HEK293 (cell line): ENCODE measurements around the gene PDE9A.

ENCODE experiments used
- CTCF ChIA-PET: fragments of 350-600 bp; formaldehyde crosslinking; extraction: SDS; loops from one replicate; lab custom pipeline; 2021; ENCODE audit warnings: antibody characterized with exemption; lab: Yijun Ruan, JAX
- POLR2A ChIA-PET: fragments of 300-600 bp; formaldehyde crosslinking; extraction: SDS; loops from one replicate; lab custom pipeline; 2020; ENCODE audit warnings: antibody characterized with exemption, inconsistent platforms; lab: Yijun Ruan, JAX
- H3K27ac ChIP-seq: fragments of 200-500 bp; sonication (Bioruptor generic); 2 replicates; pipeline ENCODE4 v1.5.1; 2014; ENCODE audit warnings: low read depth, low read length, control low read depth, inconsistent platforms; ENCODE audit errors: extremely low read depth
- H3K36me3 ChIP-seq, 2 experiments: fragments of 200-500 bp in 1 of 2; sonication (Bioruptor generic) in 1 of 2; 1 replicate in 1 of 2; 2 replicates in 1 of 2; pipeline ENCODE4 v1.5.1; 2014 to 2017; ENCODE audit warnings: inconsistent platforms in 2 of 2, low read length in 2 of 2; ENCODE audit not compliant: control insufficient read depth in 2 of 2, insufficient read depth in 1 of 2
- H3K4me1 ChIP-seq: fragments of 200-500 bp; sonication (Bioruptor generic); 2 replicates; pipeline ENCODE4 v1.5.1; 2014; ENCODE audit warnings: mild to moderate bottlenecking, low read length, inconsistent platforms; ENCODE audit not compliant: control insufficient read depth, insufficient read depth
- H3K4me3 ChIP-seq: 2 replicates; pipeline ENCODE4 v1.5.1; 2011; ENCODE audit warnings: low read depth, mild to moderate bottlenecking, control low read depth, low read length, moderate library complexity
- H3K9me3 ChIP-seq: fragments of 200-500 bp; sonication (Bioruptor generic); 2 replicates; pipeline ENCODE4 v1.5.1; 2014; ENCODE audit warnings: low read depth, low read length, inconsistent platforms; ENCODE audit not compliant: control insufficient read depth, insufficient read depth
- EGR2 ChIP-seq: fragments of 450-650 bp; formaldehyde crosslinking; IDR thresholded peaks from 2 replicates; pipeline ENCODE4 v1.5.1; 2016; ENCODE audit warnings: low read depth, missing biosample characterization, missing genetic modification characterization
- GLIS1 ChIP-seq: fragments of 450-650 bp; formaldehyde crosslinking; IDR thresholded peaks from 2 replicates; pipeline ENCODE4 v1.5.1; 2016; ENCODE audit warnings: missing biosample characterization, missing genetic modification characterization
- PRDM1 ChIP-seq: fragments of 450-650 bp; formaldehyde crosslinking; IDR thresholded peaks from 2 replicates; pipeline ENCODE4; 2016; ENCODE audit warnings: missing biosample characterization, missing genetic modification characterization
- PRDM10 ChIP-seq: fragments of 450-650 bp; formaldehyde crosslinking; IDR thresholded peaks from 2 replicates; pipeline ENCODE4 v1.5.1; 2016; ENCODE audit warnings: missing biosample characterization, missing genetic modification characterization
- REST ChIP-seq: fragments of 450-650 bp; formaldehyde crosslinking; IDR thresholded peaks from 2 replicates; pipeline ENCODE4 v1.5.1; 2016; ENCODE audit warnings: missing biosample characterization, missing genetic modification characterization
- YY2 ChIP-seq: fragments of 450-650 bp; formaldehyde crosslinking; IDR thresholded peaks from 2 replicates; pipeline ENCODE4 v1.5.1; 2016; ENCODE audit warnings: missing biosample characterization, missing genetic modification characterization
- ZFHX2 ChIP-seq: fragments of 450-650 bp; formaldehyde crosslinking; conservative IDR thresholded peaks from 2 replicates; pipeline ENCODE4 v1.5.1; 2016; ENCODE audit warnings: missing biosample characterization, missing genetic modification characterization
- ZFP41 ChIP-seq: fragments of 450-650 bp; formaldehyde crosslinking; IDR thresholded peaks from 2 replicates; pipeline ENCODE4 v1.5.1; 2016; ENCODE audit warnings: missing biosample characterization, missing genetic modification characterization, borderline replicate concordance
- ZNF132 ChIP-seq: fragments of 450-650 bp; formaldehyde crosslinking; IDR thresholded peaks from 2 replicates; pipeline ENCODE4 v1.5.1; 2017; ENCODE audit warnings: missing biosample characterization, missing genetic modification characterization, borderline replicate concordance
- ZNF175 ChIP-seq: fragments of 450-650 bp; formaldehyde crosslinking; IDR thresholded peaks from 2 replicates; pipeline ENCODE4 v1.5.1; 2016; ENCODE audit warnings: missing biosample characterization, missing genetic modification characterization
- ZNF350 ChIP-seq: fragments of 450-650 bp; formaldehyde crosslinking; IDR thresholded peaks from 2 replicates; pipeline ENCODE4 v1.5.0; 2017; ENCODE audit warnings: missing biosample characterization, mild to moderate bottlenecking, missing genetic modification characterization
- ZNF37A ChIP-seq: fragments of 450-650 bp; IDR thresholded peaks from 2 replicates; pipeline ENCODE4 v1.5.1; 2018; ENCODE audit warnings: missing biosample characterization, missing genetic modification characterization
- ZNF398 ChIP-seq: fragments of 450-650 bp; formaldehyde crosslinking; IDR thresholded peaks from 2 replicates; pipeline ENCODE4 v1.5.1; 2017; ENCODE audit warnings: missing biosample characterization, missing genetic modification characterization
- ZNF488 ChIP-seq: fragments of 450-650 bp; formaldehyde crosslinking; IDR thresholded peaks from 2 replicates; pipeline ENCODE4 v1.5.1; 2016; ENCODE audit warnings: missing biosample characterization, missing genetic modification characterization
- ZNF555 ChIP-seq: fragments of 450-650 bp; formaldehyde crosslinking; conservative IDR thresholded peaks from 2 replicates; pipeline ENCODE4 v1.5.1; 2017; ENCODE audit warnings: missing biosample characterization, mild to moderate bottlenecking, missing genetic modification characterization, inconsistent platforms
- ZNF558 ChIP-seq: fragments of 450-650 bp; formaldehyde crosslinking; IDR thresholded peaks from 2 replicates; pipeline ENCODE4 v1.5.1; 2016; ENCODE audit warnings: missing biosample characterization, missing genetic modification characterization
- ZNF623 ChIP-seq: fragments of 450-650 bp; formaldehyde crosslinking; IDR thresholded peaks from 2 replicates; pipeline ENCODE4 v1.5.1; 2016; ENCODE audit warnings: missing biosample characterization, missing genetic modification characterization
- ZSCAN5A ChIP-seq: fragments of 450-650 bp; formaldehyde crosslinking; IDR thresholded peaks from 2 replicates; pipeline ENCODE4 v1.5.1; 2016; ENCODE audit warnings: missing biosample characterization, missing genetic modification characterization

The PDE9A gene

GRCh38 chr21:42639646-42640152 lies 13.7 kb upstream of the PDE9A start:
- H3K4me1 ChIP-seq, result no peaks in the 10 kb centered on the region
- CTCF ChIA-PET, result interaction anchor here (1.3 to 1.4 kb wide), 2 partner anchors 8 to 46 kb away, joined by 3 to 7 read pairs; no protein-coding TSS in a partner anchor
- no peak overlapping the region for H3K27ac ChIP-seq
- H3K36me3 ChIP-seq, result no peaks in the 10 kb centered on the region
- POLR2A ChIA-PET, result interaction anchor here (1.1 kb wide), 1 partner anchor 15 kb away, joined by 4 read pairs; no protein-coding TSS in a partner anchor
- TF ChIP-seq EGR2 (peak; percentile 73), ZNF488 (no peak), ZFHX2 (tag by site-specific recombination) (peak; percentile 73)
- H3K9me3 ChIP-seq, result no peaks in the 10 kb centered on the region
- no peak overlapping the region for H3K4me3 ChIP-seq

GRCh38 chr21:42640486-42640885 lies 12.9 kb upstream of the PDE9A start:
- Histone ChIP-seq H3K4me3 (no peak overlapping the region), H3K36me3 (no peaks in the 10 kb centered on the region), H3K4me1 (no peaks in the 10 kb centered on the region), H3K27ac (no peak overlapping the region), H3K9me3 (no peaks in the 10 kb centered on the region)
- CTCF ChIA-PET, result interaction anchor here (1.1 to 1.4 kb wide), 3 partner anchors 9 to 178 kb away, joined by 3 to 7 read pairs (median 3); no protein-coding TSS in a partner anchor
- POLR2A ChIA-PET, result interaction anchor here (1.1 to 1.2 kb wide), 2 partner anchors 9 to 14 kb away, joined by 4 to 5 read pairs; no protein-coding TSS in a partner anchor
- TF ChIP-seq ZNF37A (tag by site-specific recombination), result no peak
- TF ChIP-seq GLIS1, result no peak
- no peak for TF ChIP-seq ZNF555
- 0 out of 2 replicates have a peak, but pooled peaks have one; percentile 28 for TF ChIP-seq ZNF398 (tag by site-specific recombination)
- no peak for TF ChIP-seq YY2
- 0 out of 2 replicates have a peak, but pooled peaks have one; percentile 18 for TF ChIP-seq PRDM10
- TF ChIP-seq ZNF132 (tag by site-specific recombination), result no peak
- no peak for TF ChIP-seq PRDM1 (tag by site-specific recombination)

GRCh38 chr21:42641311-42642218 lies 11.9 kb upstream of the PDE9A start:
- Histone ChIP-seq H3K4me3 (no peak overlapping the region), H3K9me3 (no peaks in the 10 kb centered on the region), H3K4me1 (no peaks in the 10 kb centered on the region), H3K36me3 (no peaks in the 10 kb centered on the region), H3K27ac (no peak overlapping the region)
- ChIA-PET POLR2A (interaction anchor here (0.6 to 1.2 kb wide), 3 partner anchors 8 to 13 kb away, joined by 3 to 5 read pairs (median 3); partner anchors contain the start of gene PDE9A), CTCF (interaction anchor here (0.6 to 1.3 kb wide), 3 partner anchors 10 to 467 kb away, joined by 3 to 4 read pairs (median 3); no protein-coding TSS in a partner anchor)
- no peak for TF ChIP-seq ZNF558 (tag by site-specific recombination)
- no peak for TF ChIP-seq ZFP41
- TF ChIP-seq ZSCAN5A, result no peak
- no peak for TF ChIP-seq ZNF623 (tag by site-specific recombination)
- no peak for TF ChIP-seq ZNF350 (tag by site-specific recombination)
- no peak for TF ChIP-seq REST (tag by site-specific recombination)
- TF ChIP-seq ZNF175, result no peak
